DMS 273 (cell line): ENCODE data around the gene OOSP1.
"Not testable (repeated sequence)": the region's sequence is repeated elsewhere in the genome, so short reads cannot be mapped to it uniquely, and the experiment has no call there.

Experiments
- DNase-seq: peaks from one replicate; lab custom pipeline; 2025; ENCODE audit not compliant: unreplicated experiment; lab: John Stamatoyannopoulos, UW

Gene OOSP1

GRCh38 chr11:59938132-59938531 is at the start of gene OOSP1:
Gene OOSP1, plus strand, starts transcription at chr11:59938432. Its CDS starts 23 bp downstream, at chr11:59938455.
- no peak for DNase-seq

GRCh38 chr11:59891781-59892181 is 46.5 kb upstream of the OOSP1 start:
- DNase-seq: no peak

- DNase-seq: no peak
These were observed 43.6 kb upstream of the OOSP1 start for GRCh38 chr11:59894616-59895015.

- DNase-seq: no peak
These were observed 40.2 kb upstream of the OOSP1 start for GRCh38 chr11:59898046-59898445.

GRCh38 chr11:59898650-59899049 is 39.6 kb upstream of the OOSP1 start:
- no peak for DNase-seq

DNA sequence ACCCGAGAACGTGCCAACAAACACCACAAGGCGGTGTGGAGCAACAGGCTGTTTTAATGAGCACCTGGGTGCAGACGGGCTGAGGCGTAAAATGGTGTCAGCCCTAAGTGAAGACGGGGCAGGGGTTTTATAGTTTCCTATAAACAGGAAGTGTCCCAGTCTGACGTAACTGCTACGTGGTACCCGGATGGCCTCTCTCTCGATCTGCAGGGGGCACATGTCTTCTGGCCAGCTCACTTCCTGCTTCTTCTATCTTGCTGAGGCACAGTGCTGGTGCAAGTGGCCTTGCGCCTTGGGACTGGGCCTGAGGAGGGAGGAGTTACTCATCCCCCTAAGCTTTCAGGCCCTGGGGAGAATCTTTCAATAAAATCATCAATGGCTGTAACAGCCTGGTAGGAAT is 38.7 kb upstream of the OOSP1 start:
- DNase-seq: no peak

DNA sequence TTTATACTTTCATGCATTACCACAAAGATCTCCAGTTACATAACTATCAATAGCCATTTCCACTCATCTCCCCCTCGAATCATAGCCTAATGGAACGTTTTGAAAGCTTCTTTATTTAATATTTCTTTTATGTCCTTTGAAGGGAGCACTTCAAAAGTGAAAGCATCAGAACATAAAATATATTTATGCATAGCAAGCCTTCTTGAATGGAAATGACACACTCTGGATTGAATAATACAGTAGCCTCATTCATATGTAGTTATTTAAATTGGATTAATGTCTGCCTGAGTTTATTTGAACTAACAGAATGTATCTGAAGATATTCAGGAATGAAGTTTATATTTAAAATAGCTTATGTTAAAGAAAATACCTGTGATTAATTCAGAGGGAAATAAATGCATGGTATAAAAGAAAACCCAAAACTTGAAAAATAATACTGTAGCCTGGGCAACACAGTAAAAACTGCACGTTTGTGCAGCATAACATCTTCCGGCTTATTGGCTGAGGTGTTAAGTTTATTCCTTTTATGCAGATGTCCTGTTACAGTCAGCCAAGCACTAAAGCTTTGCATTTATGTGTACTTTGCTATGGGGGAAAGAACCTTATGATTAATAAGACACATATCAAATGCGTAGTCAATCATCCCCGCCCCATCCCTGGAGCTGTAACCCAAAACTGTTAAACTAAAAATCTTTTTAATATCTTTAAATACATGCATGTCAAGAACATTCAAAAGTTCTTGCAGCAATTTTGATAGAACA is 37.7 kb upstream of the OOSP1 start:
- no peak for DNase-seq

DNA sequence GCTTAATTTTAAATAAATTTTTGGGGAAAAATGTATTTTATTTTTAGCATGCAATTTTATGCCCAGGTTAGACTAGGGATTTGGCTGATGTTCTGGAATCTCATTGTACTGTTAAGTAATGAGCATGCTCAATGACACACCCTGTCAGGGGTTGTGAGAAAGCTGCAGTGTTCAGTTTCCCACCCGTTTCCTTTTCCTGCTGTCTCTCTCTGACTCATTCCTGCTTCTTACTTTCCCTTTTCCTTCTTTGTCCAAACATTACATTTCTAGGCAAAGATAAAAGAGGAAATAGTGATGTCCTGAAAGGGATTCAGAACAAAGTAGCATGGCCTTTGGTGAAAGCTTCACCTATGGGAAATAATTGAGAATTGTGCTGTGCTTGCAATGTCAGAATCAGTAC is 36.9 kb upstream of the OOSP1 start:
- no peak for DNase-seq

- not testable (repeated sequence) for DNase-seq
These were observed 34.7 kb upstream of the OOSP1 start for GRCh38 chr11:59903569-59903968.

GRCh38 chr11:59918480-59918879 is 19.8 kb upstream of the OOSP1 start:
- DNase-seq: no peak

DNA sequence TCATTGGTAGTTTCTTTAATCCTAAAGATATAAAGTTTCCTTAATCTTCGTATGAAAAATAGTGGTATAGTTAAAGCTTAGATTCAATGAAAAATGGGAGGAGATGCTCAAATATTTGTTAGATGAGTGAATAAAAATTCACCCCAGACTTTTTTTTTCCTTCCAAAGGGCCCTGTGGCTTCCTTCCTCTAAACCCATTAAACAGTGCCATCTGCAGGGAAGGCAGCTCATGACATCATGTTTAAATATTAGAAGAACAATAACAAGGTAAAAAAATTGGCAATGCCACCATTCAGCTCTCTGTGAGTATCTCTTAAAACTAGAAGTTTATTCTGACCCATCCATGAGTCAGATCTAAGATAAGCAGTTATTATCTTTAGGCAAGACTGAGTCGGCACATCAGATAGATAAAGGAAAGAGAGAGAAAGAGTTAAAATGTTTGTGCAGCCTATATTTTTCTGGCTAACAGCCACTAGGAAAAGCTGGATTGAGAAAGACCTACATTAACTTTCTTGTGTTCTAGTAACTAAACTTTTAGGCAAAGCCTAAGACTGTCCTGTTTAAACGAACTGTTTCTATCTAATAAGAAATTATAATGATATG is 19.1 kb upstream of the OOSP1 start:
- peak; percentile 51 for DNase-seq

GRCh38 chr11:59923813-59924212 is 14.4 kb upstream of the OOSP1 start:
- DNase-seq: no peak

GRCh38 chr11:59931688-59932087 is 6.5 kb upstream of the OOSP1 start:
- DNase-seq: no peak

GRCh38 chr11:59938718-59939117 is 486 bp downstream of the OOSP1 start:
- DNase-seq: no peak

DNA sequence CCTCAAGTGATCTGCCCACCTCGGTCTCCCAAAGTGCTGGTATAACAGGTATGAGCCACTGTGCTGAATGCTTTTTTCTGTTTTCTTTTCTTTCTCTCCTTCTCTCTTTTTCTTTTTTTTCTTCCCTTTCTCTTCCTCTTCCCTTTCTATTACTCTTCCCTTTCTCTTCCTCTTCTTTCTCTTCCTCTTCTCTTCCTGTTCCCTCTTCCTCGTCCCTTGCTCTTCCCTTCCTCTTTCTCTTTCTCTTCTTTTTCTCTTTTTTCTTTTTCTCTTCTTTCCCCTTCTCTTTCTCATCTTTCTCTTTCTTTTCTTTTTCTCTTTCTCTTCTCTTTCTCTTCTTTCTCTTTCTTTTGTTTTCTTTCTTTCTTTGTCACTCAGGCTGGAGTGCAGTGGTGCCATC is 1.2 kb downstream of the OOSP1 start:
- no peak for DNase-seq

GRCh38 chr11:59941091-59941490 is 2.9 kb downstream of the OOSP1 start:
- DNase-seq: no peak

DNA sequence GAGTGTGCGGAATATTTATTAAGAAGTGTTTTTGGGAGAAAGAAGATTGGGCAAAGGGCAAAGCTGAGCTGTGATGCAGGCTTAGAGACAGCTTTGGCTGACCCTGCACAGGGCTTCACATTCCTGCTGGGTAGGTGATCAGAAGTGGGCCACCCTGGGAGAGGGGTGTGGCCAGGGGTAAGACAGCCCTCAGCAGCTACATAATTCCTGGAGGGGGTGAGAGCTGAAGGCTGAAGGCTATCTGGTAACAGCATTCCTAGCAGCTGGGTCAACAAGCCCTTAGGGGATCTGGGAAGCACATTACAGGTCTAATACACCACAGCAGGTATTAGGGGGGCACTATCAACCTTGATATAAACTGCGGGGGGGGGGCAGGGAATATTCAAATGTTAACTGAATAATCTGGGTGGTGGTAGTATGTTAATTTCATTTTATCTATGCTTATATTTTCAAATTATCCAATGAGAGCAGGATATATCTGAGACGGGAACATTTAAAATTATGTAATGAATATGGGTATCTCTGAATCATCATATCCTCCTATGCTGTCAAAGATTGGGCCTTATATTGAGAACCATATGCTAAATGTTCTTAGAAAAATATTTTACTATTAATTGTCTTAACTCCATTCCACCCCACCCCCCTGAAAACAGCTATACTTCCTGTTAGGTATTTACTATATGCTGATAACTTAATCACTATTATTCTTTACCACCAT is 5.9 kb downstream of the OOSP1 start:
- DNase-seq: no peak

DNA sequence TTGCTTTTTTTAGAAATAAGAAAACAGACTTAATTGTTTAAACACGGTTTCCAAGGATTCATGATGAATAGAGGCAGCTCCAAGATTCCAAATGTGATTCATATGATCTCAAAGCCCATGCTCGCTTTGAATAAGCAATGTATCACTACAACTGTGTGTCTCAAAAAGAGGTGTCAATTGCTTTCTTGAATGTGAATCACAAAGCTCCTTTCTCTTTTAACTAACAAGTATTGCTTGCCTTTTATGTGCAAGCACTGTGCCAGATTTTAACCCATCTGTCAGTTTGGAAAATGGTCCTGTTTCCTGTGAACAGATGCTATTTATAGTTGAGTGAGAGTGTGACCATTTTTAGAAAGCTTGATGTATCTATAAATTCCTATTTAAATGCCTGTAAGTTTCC is 6.5 kb downstream of the OOSP1 start:
- peak; percentile 11 for DNase-seq

GRCh38 chr11:59953463-59954218 is 15.4 kb downstream of the OOSP1 start:
- no peak for DNase-seq

DNA sequence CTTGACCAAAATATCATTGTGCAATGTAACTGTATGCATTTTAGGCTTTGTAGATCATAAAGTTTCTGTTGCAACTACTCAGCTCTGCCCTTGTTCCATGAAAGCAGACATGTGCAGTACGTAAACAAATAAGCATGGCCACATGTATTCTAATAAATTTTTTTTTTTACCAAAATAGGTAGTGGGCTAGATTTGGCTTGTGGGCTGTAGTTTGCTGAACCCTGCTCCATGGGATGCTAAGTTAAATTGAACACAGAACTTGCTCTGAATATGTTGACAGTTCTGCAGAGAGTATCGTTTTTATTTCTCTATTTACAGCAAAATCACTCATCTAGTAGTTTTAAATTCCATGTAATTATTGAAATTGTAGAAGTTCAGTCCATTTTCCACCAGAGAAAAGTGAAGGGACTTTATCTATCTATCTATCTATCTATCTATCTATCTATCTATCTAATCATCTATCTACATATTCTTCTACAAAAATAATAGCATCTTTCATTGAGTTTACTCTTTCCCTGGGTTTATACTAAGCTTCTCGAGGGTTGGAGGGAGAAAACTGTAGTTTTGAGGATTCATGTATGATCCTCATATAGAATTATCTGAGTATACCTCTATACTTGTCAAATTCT is 16.1 kb downstream of the OOSP1 start:
- no peak for DNase-seq

DNA sequence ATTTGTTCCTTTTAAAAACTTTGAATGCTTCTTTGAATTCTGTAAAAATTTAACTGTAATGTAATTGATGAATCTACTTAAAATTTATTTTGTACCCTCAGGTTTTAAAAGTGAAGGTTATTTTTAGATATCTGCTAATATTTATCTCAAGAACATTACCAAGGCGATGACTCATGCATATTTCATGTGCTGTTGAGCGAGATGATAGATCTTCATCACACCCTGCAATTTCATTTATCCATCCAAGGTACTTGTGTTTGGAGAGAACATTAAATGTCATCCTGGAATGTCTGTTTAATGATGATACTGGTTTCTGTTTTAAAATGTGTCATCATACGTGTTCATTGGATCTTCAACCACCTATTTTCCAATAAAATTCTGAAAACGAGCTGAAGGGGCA is 18.9 kb downstream of the OOSP1 start:
- no peak for DNase-seq
